HCT116 (cell line): ENCODE measurements around the gene LASP1. TPM values are rescaled to one million over a fixed set of nuclear protein-coding genes. Genes with fewer than 3 reads are reported as not detected.

Experiments
- ATAC-seq: fragments of 200-7000 bp; cut with Tn5 transposase; 2 replicates; pipeline ENCODE4 v1.9.1; 2020; ENCODE audit warnings: mild to moderate bottlenecking, moderate library complexity
- BruUV-seq: library from RNA; stranded (reverse); fragments of 400-500 nt; replicated peaks from 2 replicates; lab custom pipeline; 2021; lab: Mats Ljungman, UMichigan
- CTCF ChIA-PET: fragments of 300-600 bp; sonication (Branson Sonifier 250); formaldehyde crosslinking; loops from one replicate; lab custom pipeline; 2021; ENCODE audit warnings: antibody characterized with exemption; lab: Charles Lee
- POLR2A ChIA-PET: fragments of 300-600, 350-600 bp; sonication (Branson Sonifier 250); formaldehyde crosslinking; loops from one replicate; lab custom pipeline; 2021; ENCODE audit warnings: antibody characterized with exemption; lab: Charles Lee
- RAD21 ChIA-PET, 2 experiments: fragments of 300-600 bp; sonication (Branson Sonifier 250); formaldehyde crosslinking; loops; one replicate each; lab custom pipeline; 2023; ENCODE audit warnings: low total read pairs in 2 of 2; ENCODE audit not compliant: uncharacterized antibody in 2 of 2, unreplicated experiment in 2 of 2, low non-redundant PET in 1 of 2; lab: Charles Lee
- DNase-seq: peaks from one replicate; pipeline ENCODE4 v3.0.0-alpha.2; 2010; ENCODE audit warnings: low read depth, low spot score
- H2AFZ ChIP-seq: fragments of 200-600 bp; shearing (Covaris generic), sonication (generic); 2 replicates; pipeline ENCODE4 v1.6.1; 2017; ENCODE audit warnings: low read depth, mixed run types, mixed read lengths, antibody characterized with exemption, low read length; ENCODE audit not compliant: poor library complexity, severe bottlenecking
- H3K27ac ChIP-seq: 2 replicates; pipeline ENCODE4 v1.5.1; 2012; ENCODE audit warnings: low read depth, low read length
- H3K27me3 ChIP-seq: fragments of 200-600 bp; sonication (generic); 2 replicates; pipeline ENCODE4 v1.6.1; 2016; ENCODE audit warnings: mixed run types, low read length, mixed read lengths; ENCODE audit not compliant: insufficient read depth
- H3K36me3 ChIP-seq, 2 experiments: fragments of 200-500 bp in 1 of 2; fragments of 200-600 bp in 1 of 2; sonication (Bioruptor generic) in 1 of 2; sonication (generic) in 1 of 2; 2 replicates each; pipeline versions ENCODE4 v1.5.1 to v1.6.1; 2014 to 2016; ENCODE audit warnings: low read length in 2 of 2, inconsistent platforms in 1 of 2, mixed read lengths in 1 of 2, mixed run types in 1 of 2; ENCODE audit not compliant: insufficient read depth in 2 of 2, control insufficient read depth in 1 of 2
- H3K4me1 ChIP-seq, 2 experiments: fragments of 200-600 bp in 1 of 2; sonication (generic) in 1 of 2; 2 replicates each; pipeline versions ENCODE4 v1.5.1 to v1.6.1; 2012 to 2017; ENCODE audit warnings: low read length in 2 of 2, inconsistent platforms in 1 of 2, mild to moderate bottlenecking in 1 of 2, mixed read lengths in 1 of 2, mixed run types in 1 of 2, moderate library complexity in 1 of 2; ENCODE audit not compliant: insufficient read depth in 2 of 2, control insufficient read depth in 1 of 2
- H3K4me2 ChIP-seq: fragments of 200-600 bp; sonication (generic); 2 replicates; pipeline ENCODE4 v1.6.1; 2017; ENCODE audit warnings: mixed run types, low read length, mixed read lengths
- H3K4me3 ChIP-seq, 2 experiments: fragments of 200-600 bp in 1 of 2; sonication (generic) in 1 of 2; replicated peaks in 1 of 2; 2 replicates each; pipeline ENCODE4 v1.5.1; 2011 to 2016; ENCODE audit warnings: low read length in 2 of 2, control low read depth in 1 of 2, low read depth in 1 of 2, mild to moderate bottlenecking in 1 of 2, mixed read lengths in 1 of 2, mixed run types in 1 of 2
- H3K79me2 ChIP-seq: fragments of 200-600 bp; sonication (generic); 2 replicates; pipeline ENCODE4 v1.6.1; 2017; ENCODE audit warnings: mild to moderate bottlenecking, mixed run types, low read length, moderate library complexity, mixed read lengths; ENCODE audit not compliant: insufficient read depth
- H3K9ac ChIP-seq: fragments of 200-600 bp; sonication (generic); 2 replicates; pipeline ENCODE4 v1.6.1; 2016; ENCODE audit warnings: low read length, mixed read lengths
- H3K9me2 ChIP-seq: fragments of 200-600 bp; sonication (generic), shearing (Covaris generic); 2 replicates; pipeline ENCODE4 v1.6.1; 2017; ENCODE audit warnings: mixed run types, mild to moderate bottlenecking, moderate library complexity; ENCODE audit not compliant: insufficient read depth
- H3K9me3 ChIP-seq, 2 experiments: fragments of 200-500 bp in 1 of 2; fragments of 200-600 bp in 1 of 2; sonication (Bioruptor generic) in 1 of 2; sonication (generic) in 1 of 2; 2 replicates each; pipeline ENCODE4 v1.6.1; 2014 to 2017; ENCODE audit warnings: low read length in 2 of 2, mixed read lengths in 2 of 2, inconsistent platforms in 1 of 2, low read depth in 1 of 2, mild to moderate bottlenecking in 1 of 2, mixed run types in 1 of 2, moderate library complexity in 1 of 2; ENCODE audit not compliant: control insufficient read depth in 1 of 2, insufficient read depth in 1 of 2
- H4K20me1 ChIP-seq: fragments of 200-600 bp; sonication (generic), shearing (Covaris generic); 2 replicates; pipeline ENCODE4 v1.6.1; 2017; ENCODE audit warnings: mixed run types, mild to moderate bottlenecking, moderate library complexity; ENCODE audit not compliant: insufficient read depth
- ELF1 ChIP-seq: IDR thresholded peaks from 2 replicates; pipeline ENCODE4 v1.6.1; 2012; ENCODE audit warnings: low read depth, borderline replicate concordance
- EZH2 ChIP-seq: fragments of 200-600 bp; sonication (generic); IDR thresholded peaks from 2 replicates; pipeline ENCODE4 v1.6.1; 2017; ENCODE audit warnings: antibody characterized with exemption, mixed run types
- EZH2phosphoT487 ChIP-seq: fragments of 200-600 bp; IDR thresholded peaks from 2 replicates; pipeline ENCODE4 v1.6.1; 2018; ENCODE audit warnings: antibody characterized with exemption, borderline replicate concordance
- FOSL1 ChIP-seq: IDR thresholded peaks from 2 replicates; pipeline ENCODE4 v1.6.1; 2012; ENCODE audit warnings: low read depth
- POLR2A ChIP-seq: IDR thresholded peaks from 2 replicates; pipeline ENCODE4 v1.7.0; 2011; ENCODE audit warnings: borderline replicate concordance; ENCODE audit not compliant: insufficient read depth, insufficient read length; ENCODE audit errors: extremely low read depth
- POLR2AphosphoS5 ChIP-seq: IDR thresholded peaks from 2 replicates; pipeline ENCODE4 v1.6.1; 2011; ENCODE audit warnings: mild to moderate bottlenecking, low read depth, low read length, moderate library complexity
- RAD21 ChIP-seq: IDR thresholded peaks from 2 replicates; pipeline ENCODE4 v1.6.1; 2012; ENCODE audit warnings: low read depth, mild to moderate bottlenecking
- SIN3A ChIP-seq: IDR thresholded peaks from 2 replicates; pipeline ENCODE4 v1.6.1; 2012; ENCODE audit warnings: low read depth
- SP1 ChIP-seq: IDR thresholded peaks from 2 replicates; pipeline ENCODE4 v1.6.1; 2012; ENCODE audit warnings: low read depth
- SRF ChIP-seq: IDR thresholded peaks from 2 replicates; pipeline ENCODE4 v1.6.1; 2012; ENCODE audit warnings: low read depth
- ZNF274 ChIP-seq: fragments of 200-500 bp; sonication (Bioruptor generic); IDR thresholded peaks from 2 replicates; pipeline ENCODE4 v1.6.1; 2014; ENCODE audit warnings: mild to moderate bottlenecking, low read depth, low read length, inconsistent platforms
- intact Hi-C: fragments of 100-400 bp; cut with micrococcal nuclease; formaldehyde crosslinking; loops from 2 replicates; pipeline ENCODE4 v1.10.0; 2022
- total RNA-seq: library from RNA; stranded (reverse); gene quantifications from one replicate; pipeline ENCODE4 v1.2.1, GENCODE V29; 2021; ENCODE audit not compliant: unreplicated experiment
- TF ChIP-seq, protein P1 (sequence below): IDR thresholded peaks from 2 replicates; pipeline ENCODE4 v1.6.1; 2011; ENCODE audit warnings: mild to moderate bottlenecking, low read length, moderate library complexity; ENCODE audit not compliant: insufficient replicate concordance; ENCODE audit errors: extremely low read depth
- TF ChIP-seq, protein P2 (sequence below), 3 experiments: fragments of 200-600 bp in 1 of 3; sonication (generic) in 1 of 3; IDR thresholded peaks in 2 of 3; conservative IDR thresholded peaks in 1 of 3; 2 replicates each; pipeline ENCODE4 v1.5.1; 2012 to 2017; ENCODE audit warnings: low read depth in 2 of 3, low read length in 2 of 3, antibody characterized with exemption in 1 of 3, borderline replicate concordance in 1 of 3, control low read depth in 1 of 3, mild to moderate bottlenecking in 1 of 3, mixed read lengths in 1 of 3, mixed run types in 1 of 3, moderate library complexity in 1 of 3; ENCODE audit not compliant: insufficient read depth in 1 of 3

LASP1 gene
- total RNA-seq, 1 experiment from 2014 or later, result 149 TPM

DNA sequence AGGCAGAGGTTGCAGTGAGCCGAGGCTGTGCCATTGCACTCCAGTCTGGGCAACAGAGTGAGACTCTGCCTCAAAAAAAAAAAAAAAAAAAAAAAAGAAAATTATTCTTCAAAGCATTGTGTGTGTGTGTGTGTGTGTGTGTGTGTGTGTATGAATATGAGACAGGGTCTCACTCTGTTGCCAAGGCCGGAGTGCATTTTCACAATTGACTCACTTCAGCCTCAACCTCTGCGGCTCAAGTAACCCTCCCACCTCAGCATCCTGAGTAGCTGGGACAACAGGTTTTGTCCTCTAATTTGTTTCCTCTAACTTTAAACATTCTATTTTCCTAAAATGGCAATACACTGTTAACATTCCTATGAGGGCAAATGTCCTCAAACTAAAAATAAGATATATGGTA, 89.7 kb downstream of the LASP1 start:
- Histone ChIP-seq H2AFZ (no peak overlapping the region), H3K4me3 (no peak overlapping the region), H3K9me3 (no peaks in the 10 kb centered on the region), H3K9me2 (no peaks in the 10 kb centered on the region), H3K4me2 (no peak overlapping the region), H3K36me3 (no peaks in the 10 kb centered on the region), H3K27me3 (no peaks in the 10 kb centered on the region), H3K27ac (no peak overlapping the region), H3K79me2 (no peaks in the 10 kb centered on the region), H3K9ac (no peak overlapping the region), H3K4me1 (peaks cover 0 to 17% of the 10 kb centered on the region in 2 experiments; a peak in 2 of 4 replicates), H4K20me1 (no peaks in the 10 kb centered on the region)
- ATAC-seq (no peak), DNase-seq (no peak)
- intact Hi-C loops, result no loop called here
- ChIA-PET CTCF (no interaction called here), RAD21 (no interaction called here), POLR2A (no interaction called here)
- TF ChIP-seq RAD21, result no peak
- no peak for TF ChIP-seq EZH2
- TF ChIP-seq SRF, result no peak
- TF ChIP-seq, protein P1, sequence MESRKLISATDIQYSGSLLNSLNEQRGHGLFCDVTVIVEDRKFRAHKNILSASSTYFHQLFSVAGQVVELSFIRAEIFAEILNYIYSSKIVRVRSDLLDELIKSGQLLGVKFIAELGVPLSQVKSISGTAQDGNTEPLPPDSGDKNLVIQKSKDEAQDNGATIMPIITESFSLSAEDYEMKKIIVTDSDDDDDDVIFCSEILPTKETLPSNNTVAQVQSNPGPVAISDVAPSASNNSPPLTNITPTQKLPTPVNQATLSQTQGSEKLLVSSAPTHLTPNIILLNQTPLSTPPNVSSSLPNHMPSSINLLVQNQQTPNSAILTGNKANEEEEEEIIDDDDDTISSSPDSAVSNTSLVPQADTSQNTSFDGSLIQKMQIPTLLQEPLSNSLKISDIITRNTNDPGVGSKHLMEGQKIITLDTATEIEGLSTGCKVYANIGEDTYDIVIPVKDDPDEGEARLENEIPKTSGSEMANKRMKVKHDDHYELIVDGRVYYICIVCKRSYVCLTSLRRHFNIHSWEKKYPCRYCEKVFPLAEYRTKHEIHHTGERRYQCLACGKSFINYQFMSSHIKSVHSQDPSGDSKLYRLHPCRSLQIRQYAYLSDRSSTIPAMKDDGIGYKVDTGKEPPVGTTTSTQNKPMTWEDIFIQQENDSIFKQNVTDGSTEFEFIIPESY, result no peak
- no peak for TF ChIP-seq ELF1
- TF ChIP-seq ZNF274, result no peak
- no peak for TF ChIP-seq EZH2phosphoT487
- no peak for TF ChIP-seq SIN3A
- no peak for TF ChIP-seq POLR2AphosphoS5
- TF ChIP-seq POLR2A, result no peak
- TF ChIP-seq SP1, result no peak
- BruUV-seq, result no TSS peak

DNA sequence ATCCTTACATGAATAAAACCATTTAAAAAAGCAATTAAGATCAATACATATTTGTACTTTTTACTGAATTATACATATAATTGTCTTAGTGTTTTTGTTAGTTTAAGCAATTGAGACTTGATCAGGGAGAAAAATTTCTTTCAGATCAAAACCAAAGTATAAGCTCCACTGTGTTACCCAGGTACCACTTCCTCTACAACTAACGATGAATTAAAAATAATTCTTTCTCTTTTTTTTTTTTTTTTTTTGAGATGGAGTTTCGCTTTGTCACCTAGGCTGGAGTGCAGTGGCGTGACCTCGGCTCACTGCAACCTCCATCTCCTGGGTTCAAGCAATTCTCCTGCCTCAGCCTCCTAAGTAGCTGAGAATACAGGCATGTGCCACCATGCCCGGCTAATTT, 90.5 kb downstream of the LASP1 start:
- Histone ChIP-seq H3K4me2 (no peak overlapping the region), H3K9me3 (no peaks in the 10 kb centered on the region), H3K79me2 (no peaks in the 10 kb centered on the region), H3K9me2 (no peaks in the 10 kb centered on the region), H3K27ac (no peak overlapping the region), H2AFZ (no peak overlapping the region), H3K27me3 (no peaks in the 10 kb centered on the region), H3K4me1 (peaks cover 0 to 17% of the 10 kb centered on the region in 2 experiments; a peak in 2 of 4 replicates), H4K20me1 (no peaks in the 10 kb centered on the region), H3K9ac (no peak overlapping the region), H3K36me3 (no peaks in the 10 kb centered on the region), H3K4me3 (no peak overlapping the region)
- ChIA-PET CTCF (interaction anchor here (0.6 kb wide), 1 partner anchor 102 kb away, joined by 3 read pairs; no protein-coding TSS in a partner anchor), RAD21 (no interaction called here), POLR2A (no interaction called here)
- no TSS peak for BruUV-seq
- no peak for DNase-seq
- no peak for ATAC-seq
- no peak for TF ChIP-seq ZNF274
- TF ChIP-seq, protein P2, sequence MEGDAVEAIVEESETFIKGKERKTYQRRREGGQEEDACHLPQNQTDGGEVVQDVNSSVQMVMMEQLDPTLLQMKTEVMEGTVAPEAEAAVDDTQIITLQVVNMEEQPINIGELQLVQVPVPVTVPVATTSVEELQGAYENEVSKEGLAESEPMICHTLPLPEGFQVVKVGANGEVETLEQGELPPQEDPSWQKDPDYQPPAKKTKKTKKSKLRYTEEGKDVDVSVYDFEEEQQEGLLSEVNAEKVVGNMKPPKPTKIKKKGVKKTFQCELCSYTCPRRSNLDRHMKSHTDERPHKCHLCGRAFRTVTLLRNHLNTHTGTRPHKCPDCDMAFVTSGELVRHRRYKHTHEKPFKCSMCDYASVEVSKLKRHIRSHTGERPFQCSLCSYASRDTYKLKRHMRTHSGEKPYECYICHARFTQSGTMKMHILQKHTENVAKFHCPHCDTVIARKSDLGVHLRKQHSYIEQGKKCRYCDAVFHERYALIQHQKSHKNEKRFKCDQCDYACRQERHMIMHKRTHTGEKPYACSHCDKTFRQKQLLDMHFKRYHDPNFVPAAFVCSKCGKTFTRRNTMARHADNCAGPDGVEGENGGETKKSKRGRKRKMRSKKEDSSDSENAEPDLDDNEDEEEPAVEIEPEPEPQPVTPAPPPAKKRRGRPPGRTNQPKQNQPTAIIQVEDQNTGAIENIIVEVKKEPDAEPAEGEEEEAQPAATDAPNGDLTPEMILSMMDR (IDR thresholded peaks at IDR 0.05 in 2 of 3, conservative IDR thresholded peaks at IDR 0.05 in 1 of 3; ENCODE audit: borderline replicate concordance in 1 of 3, insufficient read depth in 1 of 3, low read depth in 2 of 3, low read length in 2 of 3), result no peak
- TF ChIP-seq SIN3A, result no peak
- no peak for TF ChIP-seq SRF
- TF ChIP-seq, protein P1, result no peak
- no peak for TF ChIP-seq FOSL1
- TF ChIP-seq SP1, result no peak
- TF ChIP-seq RAD21, result no peak
- intact Hi-C loops, result no loop called here
